CD4-positive, alpha-beta T cell (primary cell): ENCODE data around the gene NFKBIZ. TPM values are rescaled to one million over a fixed set of nuclear protein-coding genes. Genes with fewer than 3 reads are reported as not detected.
A peak's percentile ranks its signal among the peaks of the same experiment; 100 is the strongest.

Experiments used
- ATAC-seq: fragments of 200-7000 bp; cut with Tn5 transposase; one replicate; pipeline ENCODE4 v1.10.0; 2022; ENCODE audit warnings: mild to moderate bottlenecking; ENCODE audit not compliant: poor library complexity
- CTCF ChIA-PET: fragments of 350-600 bp; sonication (Branson Sonifier 250); formaldehyde crosslinking; loops from one replicate; lab custom pipeline; 2021; ENCODE audit warnings: antibody characterized with exemption, inconsistent platforms; lab: Charles Lee
- POLR2A ChIA-PET: fragments of 350-600 bp; sonication (Branson Sonifier 250); formaldehyde crosslinking; loops from one replicate; lab custom pipeline; 2021; ENCODE audit warnings: antibody characterized with exemption, inconsistent platforms; lab: Charles Lee
- DNase-seq, 14 experiments: peaks; one replicate each; pipeline ENCODE4 v3.0.0-alpha.2; 2013 to 2020; ENCODE audit warnings: mixed read lengths in 2 of 14
- H3K27ac ChIP-seq, 2 donors: one replicate each; pipeline versions ENCODE4 v1.5.1 to v1.7.0; 2013; ENCODE audit warnings: low read length in 2 of 2, low read depth in 1 of 2, mild to moderate bottlenecking in 1 of 2
- H3K27me3 ChIP-seq, 2 experiments: 1 replicate in 1 of 2; 2 replicates in 1 of 2; pipeline versions ENCODE4 v1.6.1 to v1.7.0; 2013; ENCODE audit warnings: low read length in 2 of 2, control low read depth in 1 of 2, mild to moderate bottlenecking in 1 of 2, moderate library complexity in 1 of 2; ENCODE audit not compliant: insufficient read depth in 2 of 2, control insufficient read depth in 1 of 2
- H3K36me3 ChIP-seq: one replicate; pipeline ENCODE4 v1.6.1; 2013; ENCODE audit warnings: low read length, control low read depth; ENCODE audit not compliant: insufficient read depth
- H3K4me1 ChIP-seq: one replicate; pipeline ENCODE4 v1.6.1; 2013; ENCODE audit warnings: low read length, control low read depth; ENCODE audit not compliant: insufficient read depth
- H3K4me3 ChIP-seq: one replicate; pipeline ENCODE4 v1.5.1; 2013; ENCODE audit warnings: mild to moderate bottlenecking, low read length, moderate library complexity
- H3K9me3 ChIP-seq, 2 experiments: 1 replicate in 1 of 2; 2 replicates in 1 of 2; pipeline versions ENCODE4 v1.6.1 to v1.7.0; 2013; ENCODE audit warnings: low read length in 2 of 2, mild to moderate bottlenecking in 2 of 2, control low read depth in 1 of 2, moderate library complexity in 1 of 2; ENCODE audit not compliant: control insufficient read depth in 1 of 2, insufficient read depth in 1 of 2
- H3K27ac Mint-ChIP-seq: one replicate; pipeline ENCODE4 v1.8.0; 2020; ENCODE audit warnings: mixed read lengths
- H3K27me3 Mint-ChIP-seq: one replicate; pipeline ENCODE4 v1.8.0; 2021; ENCODE audit warnings: mixed read lengths
- H3K36me3 Mint-ChIP-seq: one replicate; pipeline ENCODE4 v1.8.0; 2021; ENCODE audit warnings: low read depth, mixed read lengths
- H3K4me1 Mint-ChIP-seq: one replicate; pipeline ENCODE4 v1.8.0; 2021; ENCODE audit warnings: low read depth, mixed read lengths
- H3K4me3 Mint-ChIP-seq: one replicate; pipeline ENCODE4 v1.8.0; 2020; ENCODE audit warnings: mild to moderate bottlenecking, mixed read lengths
- H3K9me3 Mint-ChIP-seq: one replicate; pipeline ENCODE4 v1.8.0; 2020; ENCODE audit warnings: mixed read lengths
- CTCF ChIP-seq: fragments of 200-600 bp; IDR thresholded peaks from one replicate; pipeline ENCODE4 v1.8.0; 2022; ENCODE audit warnings: antibody characterized with exemption, mild to moderate bottlenecking
- intact Hi-C, 2 experiments: fragments of 100-400 bp; cut with DNase I in 1 of 2; cut with micrococcal nuclease in 1 of 2; formaldehyde crosslinking; loops; one replicate each; pipeline versions ENCODE4 v1.15.1 to v1.9.0; 2023 to 2025; cut with DNase I, micrococcal nuclease
- total RNA-seq, 174 experiments: library from RNA in 2 of 174; stranded (reverse) in 2 of 174; gene quantifications; one replicate each; pipeline ENCODE4 v1.2.3 and lab custom pipeline; 2021 to 2026

Gene NFKBIZ
- total RNA-seq, 2 experiments from 2014 or later, result 438 to 451 TPM

- Mint-ChIP-seq H3K36me3 (peaks cover 58% of the 10 kb centered on the region), H3K27me3 (no peaks in the 10 kb centered on the region), H3K9me3 (no peaks in the 10 kb centered on the region), H3K4me3 (no peak overlapping the region), H3K27ac (peak overlapping the region; percentile 73), H3K4me1 (peaks cover 49% of the 10 kb centered on the region)
- POLR2A ChIA-PET, result interaction anchor here (0.6 to 3.0 kb wide), 8 partner anchors 17 to 419 kb away, joined by 3 to 12 read pairs (median 4); partner anchors contain the start of genes NFKBIZ and NXPE3
- DNase-seq (no peak), ATAC-seq (no peak)
- Histone ChIP-seq H3K9me3 (no peaks in the 10 kb centered on the region), H3K36me3 (peaks cover 5% of the 10 kb centered on the region), H3K4me3 (no peak overlapping the region), H3K27me3 (no peaks in the 10 kb centered on the region), H3K27ac (peak overlapping the region; percentile 25 to 43), H3K4me1 (peaks cover 22% of the 10 kb centered on the region)
- intact Hi-C loops, result loop anchor here (5.0 kb wide), 2 partner anchors 37 to 42 kb away; partner anchors contain the start of gene NFKBIZ (in 1 of the 2)
- no peak for TF ChIP-seq CTCF
- CTCF ChIA-PET, result interaction anchor here (1.0 to 4.9 kb wide), 4 partner anchors 40 to 419 kb away, joined by 3 to 33 read pairs (median 6); partner anchors contain the start of genes CEP97 and NFKBIZ
These were observed 39.3 kb upstream of the NFKBIZ start for GRCh38 chr3:101810022-101810418.

- POLR2A ChIA-PET, result interaction anchor here (1.3 kb wide), 1 partner anchor 418 kb away, joined by 4 read pairs; no protein-coding TSS in a partner anchor
- Mint-ChIP-seq H3K9me3 (no peaks in the 10 kb centered on the region), H3K27me3 (no peaks in the 10 kb centered on the region), H3K4me1 (peaks cover 56% of the 10 kb centered on the region), H3K36me3 (peaks cover 54% of the 10 kb centered on the region), H3K4me3 (no peak overlapping the region), H3K27ac (no peak overlapping the region)
- no peak for TF ChIP-seq CTCF
- Histone ChIP-seq H3K27me3 (no peaks in the 10 kb centered on the region), H3K27ac (no peak overlapping the region), H3K4me3 (no peak overlapping the region), H3K9me3 (no peaks in the 10 kb centered on the region), H3K36me3 (peaks cover 6% of the 10 kb centered on the region), H3K4me1 (peaks cover 22% of the 10 kb centered on the region)
- intact Hi-C loops, result loop anchor here (5.0 kb wide), 2 partner anchors 35 to 40 kb away; partner anchors contain the start of gene NFKBIZ (in 1 of the 2)
- DNase-seq (no peak), ATAC-seq (no peak)
- CTCF ChIA-PET, result interaction anchor here (1.5 to 4.9 kb wide), 3 partner anchors 9 to 417 kb away, joined by 6 to 33 read pairs (median 7); no protein-coding TSS in a partner anchor
These were observed 37.4 kb upstream of the NFKBIZ start for GRCh38 chr3:101811875-101812274.

GRCh38 chr3:101812895-101813294, 36.4 kb upstream of the NFKBIZ start:
- peaks cover 15% of the 10 kb centered on the region for H3K36me3 ChIP-seq
- no peak overlapping the region for H3K27ac ChIP-seq
- no peak for TF ChIP-seq CTCF
- no peaks in the 10 kb centered on the region for H3K27me3 Mint-ChIP-seq
- intact Hi-C loops, result loop anchor here (1.0 to 5.0 kb wide), 4 partner anchors 34 to 412 kb away; partner anchors contain the start of gene NFKBIZ (in 1 of the 2)
- H3K27ac Mint-ChIP-seq, result no peak overlapping the region
- H3K4me1 ChIP-seq, result peaks cover 22% of the 10 kb centered on the region
- no peaks in the 10 kb centered on the region for H3K27me3 ChIP-seq
- H3K4me3 ChIP-seq, result no peak overlapping the region
- no peaks in the 10 kb centered on the region for H3K9me3 Mint-ChIP-seq
- peaks cover 57% of the 10 kb centered on the region for H3K36me3 Mint-ChIP-seq
- ATAC-seq, result no peak
- DNase-seq, result no peak
- H3K4me3 Mint-ChIP-seq, result no peak overlapping the region
- ChIA-PET CTCF (interaction anchor here (1.5 to 4.9 kb wide), 3 partner anchors 10 to 416 kb away, joined by 6 to 33 read pairs (median 7); no protein-coding TSS in a partner anchor), POLR2A (interaction anchor here (0.7 to 1.3 kb wide), 2 partner anchors 37 to 417 kb away, joined by 3 to 4 read pairs; partner anchors contain the start of gene NFKBIZ)
- H3K9me3 ChIP-seq, result no peaks in the 10 kb centered on the region
- H3K4me1 Mint-ChIP-seq, result peaks cover 56% of the 10 kb centered on the region
